Measurements from ENCODE around the gene PLXNA4.

- TF ChIP-seq SP1 (IDR thresholded peaks at IDR 0.05; ENCODE audit: low read depth) (no peak), POLR2AphosphoS5 (IDR thresholded peaks at IDR 0.05; ENCODE audit: low read depth, low read length) (no peak), EZH2 (IDR thresholded peaks at IDR 0.05) (no peak), REST (IDR thresholded peaks at IDR 0.05; ENCODE audit: low read depth) (no peak), POLR2A (IDR thresholded peaks at IDR 0.05; ENCODE audit: borderline replicate concordance, extremely low read depth, insufficient read depth, insufficient read length) (no peak), TCF7L2 (IDR thresholded peaks at IDR 0.05; ENCODE audit: borderline replicate concordance, extremely low read depth, insufficient read depth, insufficient read length) (no peak), SRF (IDR thresholded peaks at IDR 0.05; ENCODE audit: low read depth) (no peak), EZH2phosphoT487 (IDR thresholded peaks at IDR 0.05; ENCODE audit: borderline replicate concordance) (no peak)
- TF ChIP-seq, protein P1, sequence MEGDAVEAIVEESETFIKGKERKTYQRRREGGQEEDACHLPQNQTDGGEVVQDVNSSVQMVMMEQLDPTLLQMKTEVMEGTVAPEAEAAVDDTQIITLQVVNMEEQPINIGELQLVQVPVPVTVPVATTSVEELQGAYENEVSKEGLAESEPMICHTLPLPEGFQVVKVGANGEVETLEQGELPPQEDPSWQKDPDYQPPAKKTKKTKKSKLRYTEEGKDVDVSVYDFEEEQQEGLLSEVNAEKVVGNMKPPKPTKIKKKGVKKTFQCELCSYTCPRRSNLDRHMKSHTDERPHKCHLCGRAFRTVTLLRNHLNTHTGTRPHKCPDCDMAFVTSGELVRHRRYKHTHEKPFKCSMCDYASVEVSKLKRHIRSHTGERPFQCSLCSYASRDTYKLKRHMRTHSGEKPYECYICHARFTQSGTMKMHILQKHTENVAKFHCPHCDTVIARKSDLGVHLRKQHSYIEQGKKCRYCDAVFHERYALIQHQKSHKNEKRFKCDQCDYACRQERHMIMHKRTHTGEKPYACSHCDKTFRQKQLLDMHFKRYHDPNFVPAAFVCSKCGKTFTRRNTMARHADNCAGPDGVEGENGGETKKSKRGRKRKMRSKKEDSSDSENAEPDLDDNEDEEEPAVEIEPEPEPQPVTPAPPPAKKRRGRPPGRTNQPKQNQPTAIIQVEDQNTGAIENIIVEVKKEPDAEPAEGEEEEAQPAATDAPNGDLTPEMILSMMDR (IDR thresholded peaks at IDR 0.05 in 2 of 3, conservative IDR thresholded peaks at IDR 0.05 in 1 of 3; ENCODE audit: borderline replicate concordance in 1 of 3, insufficient read depth in 1 of 3, low read depth in 2 of 3, low read length in 2 of 3), result no peak
Observed at GRCh38 chr7:132618271-132618955, 42.1 kb upstream of the PLXNA4 start.
